Caco-2 (cell line): ENCODE data around the gene GH1. TPM values are rescaled to one million over a fixed set of nuclear protein-coding genes. Genes with fewer than 3 reads are reported as not detected.

Source experiments
- BruUV-seq: library from RNA; stranded (reverse); fragments of 400-500 nt; replicated peaks from 2 replicates; lab custom pipeline; 2021; lab: Mats Ljungman, UMichigan
- CTCF ChIA-PET: fragments of 300-600 bp; sonication (Branson Sonifier 250); formaldehyde crosslinking; loops from one replicate; lab custom pipeline; 2022; ENCODE audit warnings: antibody characterized with exemption; lab: Charles Lee
- POLR2A ChIA-PET: fragments of 300-600 bp; sonication (Branson Sonifier 250); formaldehyde crosslinking; loops from one replicate; lab custom pipeline; 2022; ENCODE audit warnings: antibody characterized with exemption; lab: Charles Lee
- DNase-seq, 2 experiments: peaks; one replicate each; pipeline versions ENCODE4 v3.0.0 to v3.0.0-alpha.2; 2020 to 2022
- H3K27me3 ChIP-seq: replicated peaks from 2 replicates; pipeline ENCODE4 v1.6.0; 2011; ENCODE audit warnings: low read length; ENCODE audit not compliant: control insufficient read depth, insufficient read depth
- H3K36me3 ChIP-seq: 2 replicates; pipeline ENCODE4 v1.5.1; 2011; ENCODE audit warnings: low read length; ENCODE audit not compliant: control insufficient read depth, insufficient read depth
- H3K4me1 ChIP-seq: fragments of 250-450 bp; sonication (Bioruptor Pico); 2 replicates; pipeline ENCODE4 v1.5.1; 2020; ENCODE audit warnings: mild to moderate bottlenecking
- H3K4me3 ChIP-seq: 2 replicates; pipeline ENCODE4 v1.5.1; 2011; ENCODE audit warnings: low read depth, mild to moderate bottlenecking, control low read depth, low read length
- H3K9me3 ChIP-seq: fragments of 250-450 bp; sonication (Bioruptor Pico); 2 replicates; pipeline ENCODE4 v1.5.1; 2020; ENCODE audit warnings: mild to moderate bottlenecking, moderate library complexity
- H3K27ac Mint-ChIP-seq: one replicate; pipeline ENCODE4 v1.8.0; 2022; ENCODE audit warnings: mixed read lengths; ENCODE audit not compliant: unreplicated experiment
- H3K27me3 Mint-ChIP-seq: one replicate; pipeline ENCODE4 v1.8.0; 2022; ENCODE audit warnings: mixed read lengths; ENCODE audit not compliant: insufficient read depth, unreplicated experiment
- H3K36me3 Mint-ChIP-seq: one replicate; pipeline ENCODE4 v1.8.0; 2022; ENCODE audit warnings: mild to moderate bottlenecking, mixed read lengths; ENCODE audit not compliant: insufficient read depth, unreplicated experiment
- H3K4me1 Mint-ChIP-seq: one replicate; pipeline ENCODE4 v1.8.0; 2022; ENCODE audit warnings: low read depth, mixed read lengths; ENCODE audit not compliant: unreplicated experiment
- H3K4me3 Mint-ChIP-seq: one replicate; pipeline ENCODE4 v1.8.0; 2022; ENCODE audit warnings: mild to moderate bottlenecking, moderate library complexity, mixed read lengths; ENCODE audit not compliant: unreplicated experiment
- H3K9me3 Mint-ChIP-seq: one replicate; pipeline ENCODE4 v1.8.0; 2022; ENCODE audit warnings: mixed read lengths; ENCODE audit not compliant: unreplicated experiment
- intact Hi-C: fragments of 100-400 bp; cut with micrococcal nuclease; formaldehyde crosslinking; loops from one replicate; pipeline ENCODE4 v1.10.0; 2022; ENCODE audit not compliant: unreplicated experiment
- total RNA-seq: library from RNA; stranded (reverse); gene quantifications from 2 replicates; pipeline ENCODE4 v1.2.3, GENCODE V29; 2022
- TF ChIP-seq, protein P1 (sequence below), 2 experiments: fragments of 200-600 bp in 1 of 2; IDR thresholded peaks; 1 replicate in 1 of 2; 2 replicates in 1 of 2; pipeline versions ENCODE4 v1.5.1 to v1.8.0; 2011 to 2022; ENCODE audit warnings: antibody characterized with exemption in 1 of 2, control low read depth in 1 of 2, inconsistent platforms in 1 of 2, low read depth in 1 of 2, low read length in 1 of 2, mild to moderate bottlenecking in 1 of 2, moderate library complexity in 1 of 2; ENCODE audit not compliant: insufficient read depth in 1 of 2, severe bottlenecking in 1 of 2, unreplicated experiment in 1 of 2

Gene GH1
- total RNA-seq, 1 experiment from 2014 or later, result not detected

DNA sequence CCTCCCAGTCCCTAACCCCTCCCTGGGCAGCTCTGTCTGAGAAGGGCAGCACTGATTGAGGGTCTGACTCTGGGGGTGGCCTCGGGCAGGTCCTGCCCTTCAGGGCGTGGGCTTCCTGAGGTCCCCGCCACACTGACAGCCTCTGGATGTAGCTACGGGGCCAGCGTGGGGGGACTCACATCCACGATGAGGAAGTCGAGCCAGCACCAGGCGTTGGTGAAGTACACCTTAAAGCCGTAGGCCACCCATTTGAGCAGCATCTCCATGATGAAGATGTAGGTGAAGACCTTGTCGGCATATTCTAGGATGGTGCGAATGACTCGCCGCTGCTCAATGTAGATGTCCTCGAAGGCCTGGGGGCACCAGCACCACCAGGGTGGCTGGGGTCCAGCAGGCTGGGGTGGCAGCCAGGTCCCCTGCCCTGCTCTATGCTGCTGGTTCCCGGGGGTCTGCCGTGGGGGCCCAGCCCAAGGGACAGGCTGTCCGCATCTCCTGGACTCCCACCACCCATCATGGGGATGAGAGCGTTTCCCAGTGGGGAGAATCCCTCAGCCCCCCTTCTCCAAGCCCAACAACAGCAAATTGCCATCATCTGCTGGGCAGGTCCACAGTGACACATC lies 29.2 kb upstream of the GH1 start:
- H3K9me3 Mint-ChIP-seq, result no peaks in the 10 kb centered on the region
- intact Hi-C loops, result no loop called here
- no peak for DNase-seq
- Histone ChIP-seq H3K36me3 (no peaks in the 10 kb centered on the region), H3K4me1 (no peaks in the 10 kb centered on the region), H3K4me3 (no peak overlapping the region), H3K9me3 (no peaks in the 10 kb centered on the region), H3K27me3 (no peaks in the 10 kb centered on the region)
- H3K36me3 Mint-ChIP-seq, result peaks cover 6% of the 10 kb centered on the region
- TF ChIP-seq, protein P1, sequence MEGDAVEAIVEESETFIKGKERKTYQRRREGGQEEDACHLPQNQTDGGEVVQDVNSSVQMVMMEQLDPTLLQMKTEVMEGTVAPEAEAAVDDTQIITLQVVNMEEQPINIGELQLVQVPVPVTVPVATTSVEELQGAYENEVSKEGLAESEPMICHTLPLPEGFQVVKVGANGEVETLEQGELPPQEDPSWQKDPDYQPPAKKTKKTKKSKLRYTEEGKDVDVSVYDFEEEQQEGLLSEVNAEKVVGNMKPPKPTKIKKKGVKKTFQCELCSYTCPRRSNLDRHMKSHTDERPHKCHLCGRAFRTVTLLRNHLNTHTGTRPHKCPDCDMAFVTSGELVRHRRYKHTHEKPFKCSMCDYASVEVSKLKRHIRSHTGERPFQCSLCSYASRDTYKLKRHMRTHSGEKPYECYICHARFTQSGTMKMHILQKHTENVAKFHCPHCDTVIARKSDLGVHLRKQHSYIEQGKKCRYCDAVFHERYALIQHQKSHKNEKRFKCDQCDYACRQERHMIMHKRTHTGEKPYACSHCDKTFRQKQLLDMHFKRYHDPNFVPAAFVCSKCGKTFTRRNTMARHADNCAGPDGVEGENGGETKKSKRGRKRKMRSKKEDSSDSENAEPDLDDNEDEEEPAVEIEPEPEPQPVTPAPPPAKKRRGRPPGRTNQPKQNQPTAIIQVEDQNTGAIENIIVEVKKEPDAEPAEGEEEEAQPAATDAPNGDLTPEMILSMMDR (IDR thresholded peaks at IDR 0.05; ENCODE audit: insufficient read depth in 1 of 2, low read depth in 1 of 2, low read length in 1 of 2, severe bottlenecking in 1 of 2, unreplicated experiment in 1 of 2), result no peak
- BruUV-seq, result no TSS peak
- peaks cover 7% of the 10 kb centered on the region for H3K27me3 Mint-ChIP-seq
- no peak overlapping the region for H3K4me3 Mint-ChIP-seq
- ChIA-PET CTCF (interaction anchor here (0.6 to 2.3 kb wide), 4 partner anchors 18 to 78 kb away, joined by 3 to 41 read pairs (median 12); partner anchors contain the start of gene GH1), POLR2A (no interaction called here)
- H3K4me1 Mint-ChIP-seq, result no peaks in the 10 kb centered on the region
- H3K27ac Mint-ChIP-seq, result no peak overlapping the region

DNA sequence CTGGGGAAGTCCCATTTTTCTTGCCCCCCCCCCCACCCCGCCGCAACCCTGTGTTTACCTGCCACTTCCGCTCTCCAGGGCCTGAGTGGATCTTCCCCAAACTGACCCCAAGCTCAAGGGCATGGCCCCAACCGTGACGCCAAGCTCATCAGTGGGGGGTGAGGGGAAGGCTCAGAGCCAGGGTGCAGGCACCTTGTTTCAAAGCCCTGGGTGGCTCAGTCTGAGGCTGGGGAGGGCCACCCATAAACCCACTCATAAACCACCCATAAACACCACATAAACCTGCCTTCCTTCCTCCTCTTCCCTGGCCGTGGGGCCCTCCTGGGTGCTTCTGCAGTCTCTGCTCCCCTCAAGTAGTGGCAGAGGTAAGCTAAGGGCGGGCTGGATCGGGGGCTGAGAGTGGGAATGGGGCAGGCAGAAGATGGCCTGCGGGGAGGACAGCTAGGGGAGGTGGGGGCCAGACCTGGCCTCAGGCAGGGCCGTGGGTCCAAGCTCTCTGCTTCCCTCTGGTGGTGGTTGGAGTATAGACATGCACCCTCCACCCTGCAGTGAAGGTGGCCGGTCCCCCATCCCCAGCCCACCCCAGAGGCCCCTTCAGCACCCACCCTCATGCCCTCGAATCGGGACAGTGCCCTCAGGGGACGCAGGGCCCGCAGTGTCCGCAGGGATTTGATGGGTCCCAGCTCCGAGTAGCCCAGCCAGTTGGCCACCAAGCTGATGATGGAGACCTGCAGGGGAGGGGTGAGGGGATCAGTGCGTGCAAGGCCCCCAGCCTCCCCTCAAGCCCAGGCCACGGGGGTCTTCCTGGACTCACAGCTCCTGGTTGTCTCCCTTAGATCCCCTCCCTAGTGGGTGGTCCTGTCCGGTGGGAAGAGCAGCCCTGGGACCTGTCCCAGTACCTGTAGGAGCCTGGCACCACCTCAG lies 28.1 kb upstream of the GH1 start:
- TF ChIP-seq, protein P1 (IDR thresholded peaks at IDR 0.05; ENCODE audit: insufficient read depth in 1 of 2, low read depth in 1 of 2, low read length in 1 of 2, severe bottlenecking in 1 of 2, unreplicated experiment in 1 of 2), result peak; percentile 89 to 95
- no TSS peak for BruUV-seq
- Histone ChIP-seq H3K9me3 (no peaks in the 10 kb centered on the region), H3K36me3 (no peaks in the 10 kb centered on the region), H3K27me3 (no peaks in the 10 kb centered on the region), H3K4me1 (no peaks in the 10 kb centered on the region), H3K4me3 (no peak overlapping the region)
- peak; percentile 61 to 76 for DNase-seq
- ChIA-PET POLR2A (no interaction called here), CTCF (interaction anchor here (0.5 to 2.3 kb wide), 26 partner anchors 8 to 794 kb away, joined by 3 to 41 read pairs (median 4); partner anchors contain the start of genes CSHL1, GH1 and GH2)
- Mint-ChIP-seq H3K27me3 (peaks cover 4% of the 10 kb centered on the region), H3K27ac (no peak overlapping the region), H3K9me3 (no peaks in the 10 kb centered on the region), H3K36me3 (peaks cover 8% of the 10 kb centered on the region), H3K4me3 (no peak overlapping the region), H3K4me1 (no peaks in the 10 kb centered on the region)
- intact Hi-C loops, result loop anchor here (1.0 kb wide), 1 partner anchor 27 kb away; no protein-coding TSS in a partner anchor

DNA sequence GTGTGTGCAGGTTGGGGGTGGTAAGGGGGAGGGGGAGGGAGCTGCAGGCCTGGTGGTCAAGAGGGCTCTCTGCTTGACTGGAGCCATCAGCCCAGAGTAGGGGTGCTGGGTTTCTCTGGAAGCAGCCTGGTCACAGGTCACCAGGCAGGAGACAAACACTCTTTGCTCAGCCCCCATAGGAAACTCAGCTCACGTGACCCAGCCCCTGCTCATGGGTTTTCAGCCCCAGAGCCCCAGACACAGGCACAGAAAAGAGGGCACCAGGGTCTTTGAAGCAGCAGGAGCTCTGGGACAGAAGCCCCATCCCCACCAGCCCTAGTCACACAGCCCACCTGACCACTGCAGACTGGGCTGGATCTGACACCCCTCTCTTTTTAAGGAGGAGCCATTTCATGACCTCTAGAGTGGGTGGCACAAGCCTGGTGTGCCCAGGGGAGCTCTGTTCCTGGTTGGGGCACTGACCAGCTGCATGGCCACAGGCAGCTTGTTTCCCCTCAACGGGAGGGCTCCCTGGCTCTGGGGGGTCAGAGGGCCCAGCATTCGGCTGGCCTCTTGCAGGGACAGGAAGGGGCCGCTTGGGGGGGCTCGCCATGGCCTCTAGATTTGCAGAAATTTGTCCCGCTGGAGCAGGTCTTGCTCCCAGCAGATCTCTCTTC lies 27.3 kb upstream of the GH1 start:
- CTCF ChIA-PET, result interaction anchor here (0.6 to 2.3 kb wide), 23 partner anchors 9 to 361 kb away, joined by 3 to 41 read pairs (median 5); partner anchors contain the start of genes CSHL1, GH1 and GH2
- H3K27me3 ChIP-seq, result no peaks in the 10 kb centered on the region
- H3K27me3 Mint-ChIP-seq, result peaks cover 2% of the 10 kb centered on the region
- no peaks in the 10 kb centered on the region for H3K9me3 ChIP-seq
- POLR2A ChIA-PET, result no interaction called here
- H3K36me3 Mint-ChIP-seq, result peaks cover 10% of the 10 kb centered on the region
- H3K4me3 ChIP-seq, result no peak overlapping the region
- TF ChIP-seq, protein P1 (IDR thresholded peaks at IDR 0.05; ENCODE audit: insufficient read depth in 1 of 2, low read depth in 1 of 2, low read length in 1 of 2, severe bottlenecking in 1 of 2, unreplicated experiment in 1 of 2), result no peak
- intact Hi-C loops, result loop anchor here (1.0 kb wide), 1 partner anchor 27 kb away; no protein-coding TSS in a partner anchor
- no TSS peak for BruUV-seq
- H3K36me3 ChIP-seq, result no peaks in the 10 kb centered on the region
- H3K4me1 ChIP-seq, result no peaks in the 10 kb centered on the region
- no peak overlapping the region for H3K27ac Mint-ChIP-seq
- no peak for DNase-seq
- no peak overlapping the region for H3K4me3 Mint-ChIP-seq
- no peaks in the 10 kb centered on the region for H3K9me3 Mint-ChIP-seq
- H3K4me1 Mint-ChIP-seq, result no peaks in the 10 kb centered on the region
